ENCODE results near the gene HPCAL1.

DNA sequence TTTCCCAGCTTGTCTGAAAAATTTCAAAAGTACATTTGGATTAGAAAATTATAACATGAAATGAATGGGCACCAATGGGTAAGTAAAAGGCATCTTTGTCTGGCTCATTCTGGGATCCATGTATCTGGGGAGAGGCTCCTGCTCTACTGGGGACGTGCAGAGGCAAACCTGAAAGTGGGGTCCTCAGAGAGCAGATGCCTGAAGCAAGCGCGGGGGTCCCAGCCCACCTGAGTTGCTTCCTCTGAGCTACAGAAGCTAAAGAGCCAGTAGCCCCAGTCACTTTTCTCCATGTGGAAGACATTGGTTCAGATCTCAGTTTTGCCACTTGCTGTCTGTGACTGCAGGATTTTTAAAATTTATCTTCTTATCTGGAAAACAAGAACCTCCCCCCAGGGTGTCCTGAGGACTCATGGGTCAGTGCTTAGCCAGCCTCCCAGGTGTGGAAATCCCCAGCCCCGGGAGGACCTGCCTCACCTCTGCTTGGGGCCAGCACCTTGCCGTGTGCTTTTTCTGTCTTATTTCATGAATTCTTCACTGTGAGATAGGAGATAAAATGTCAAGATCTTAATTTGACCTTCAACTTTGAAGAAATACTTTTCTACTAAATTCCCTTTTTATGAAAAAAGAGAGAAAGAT lies 170.5 kb downstream of the HPCAL1 start:
- TF ChIP-seq CTCF (IDR thresholded peaks at IDR 0.05) (no peak), POLR2A (IDR thresholded peaks at IDR 0.05) (no peak)
